Colonic mucosa (tissue), 4 donors: ENCODE results near the gene UBASH3B. TPM values are rescaled to one million over a fixed set of nuclear protein-coding genes. Genes with fewer than 3 reads are reported as not detected.

Experiments
- DNase-seq: peaks from one replicate; pipeline ENCODE4 v3.0.0-alpha.2; 2020
- H3K27ac ChIP-seq: fragments of 200-600 bp; one replicate; pipeline ENCODE4 v1.8.0; 2021
- H3K27me3 ChIP-seq: fragments of 200-600 bp; one replicate; pipeline ENCODE4 v1.8.0; 2021
- H3K36me3 ChIP-seq: fragments of 200-600 bp; one replicate; pipeline ENCODE4 v1.8.0; 2021
- H3K4me1 ChIP-seq: fragments of 200-600 bp; one replicate; pipeline ENCODE4 v1.8.0; 2021; ENCODE audit warnings: mild to moderate bottlenecking
- H3K4me3 ChIP-seq: fragments of 200-600 bp; one replicate; pipeline ENCODE4 v1.8.0; 2021
- H3K9ac ChIP-seq, 2 donors: one replicate each; pipeline ENCODE4 v1.7.0; 2013; ENCODE audit warnings: control low read depth in 2 of 2, low read depth in 2 of 2, low read length in 2 of 2
- H3K9me3 ChIP-seq: fragments of 200-600 bp; one replicate; pipeline ENCODE4 v1.8.0; 2021
- CTCF ChIP-seq: fragments of 200-600 bp; IDR thresholded peaks from one replicate; pipeline ENCODE4 v1.8.0; 2022; ENCODE audit warnings: antibody characterized with exemption, mild to moderate bottlenecking
- intact Hi-C: fragments of 100-400 bp; cut with DNase I; formaldehyde crosslinking; loops from one replicate; pipeline ENCODE4 v1.14.1; 2022
- total RNA-seq, 2 donors: library from RNA; stranded (reverse); fragmentation: NEBNext Ultra II Directional in 1 of 2; extraction: Animal tissue kit (Norgen Biotek cat#: 25700) in 1 of 2; gene quantifications; one replicate each; pipeline ENCODE4 v1.2.1, GENCODE V29; 2021
- donor health status: healthy.
- donor health status: DM: no; HTN: no; CAD: no.
- donor health status: DM: no; HTN: no; CAD: no.

UBASH3B gene
- total RNA-seq, 2 donors from 2014 or later = 3.7 to 5.8 TPM

GRCh38 chr11:122717264-122717867, 61.8 kb downstream of the UBASH3B start:
- peak; percentile 28 for DNase-seq
- H3K27ac ChIP-seq = no peak overlapping the region
- H3K27me3 ChIP-seq = no peaks in the 10 kb centered on the region
- no peak overlapping the region for H3K9ac ChIP-seq
- no peak overlapping the region for H3K4me3 ChIP-seq
- TF ChIP-seq CTCF = no peak
- no peaks in the 10 kb centered on the region for H3K9me3 ChIP-seq
- H3K36me3 ChIP-seq = no peaks in the 10 kb centered on the region
- intact Hi-C loops = no loop called here
- no peaks in the 10 kb centered on the region for H3K4me1 ChIP-seq

- Histone ChIP-seq H3K9ac (no peak overlapping the region), H3K4me3 (no peak overlapping the region), H3K4me1 (no peaks in the 10 kb centered on the region), H3K36me3 (no peaks in the 10 kb centered on the region), H3K9me3 (no peaks in the 10 kb centered on the region), H3K27ac (no peak overlapping the region), H3K27me3 (no peaks in the 10 kb centered on the region)
- no peak for TF ChIP-seq CTCF
- intact Hi-C loops = no loop called here
- DNase-seq = no peak
Observed at GRCh38 chr11:122720107-122720881, 64.8 kb downstream of the UBASH3B start.

- Histone ChIP-seq H3K27me3 (no peaks in the 10 kb centered on the region), H3K4me1 (no peaks in the 10 kb centered on the region), H3K4me3 (no peak overlapping the region), H3K36me3 (no peaks in the 10 kb centered on the region), H3K9me3 (no peaks in the 10 kb centered on the region), H3K9ac (no peak overlapping the region), H3K27ac (no peak overlapping the region)
- no peak for DNase-seq
- TF ChIP-seq CTCF = no peak
- intact Hi-C loops = no loop called here
Observed at GRCh38 chr11:122721201-122721963, 65.9 kb downstream of the UBASH3B start.

- Histone ChIP-seq H3K4me3 (no peak overlapping the region), H3K27ac (no peak overlapping the region), H3K27me3 (no peaks in the 10 kb centered on the region), H3K36me3 (no peaks in the 10 kb centered on the region), H3K9ac (no peak overlapping the region), H3K4me1 (no peaks in the 10 kb centered on the region), H3K9me3 (no peaks in the 10 kb centered on the region)
- no peak for DNase-seq
- intact Hi-C loops = no loop called here
- TF ChIP-seq CTCF = no peak
Observed at GRCh38 chr11:122721964-122722266, 66.4 kb downstream of the UBASH3B start.

- intact Hi-C loops = no loop called here
- H3K4me1 ChIP-seq = no peaks in the 10 kb centered on the region
- no peak overlapping the region for H3K9ac ChIP-seq
- H3K9me3 ChIP-seq = no peaks in the 10 kb centered on the region
- no peaks in the 10 kb centered on the region for H3K27me3 ChIP-seq
- no peak overlapping the region for H3K27ac ChIP-seq
- H3K36me3 ChIP-seq = no peaks in the 10 kb centered on the region
- no peak for TF ChIP-seq CTCF
- no peak overlapping the region for H3K4me3 ChIP-seq
- DNase-seq = no peak
Observed at GRCh38 chr11:122723106-122723505, 67.6 kb downstream of the UBASH3B start.
